HepG2 (cell line): Measurements from ENCODE around the gene DMRTA2. TPM values are rescaled to one million over a fixed set of nuclear protein-coding genes. Genes with fewer than 3 reads are reported as not detected.

Experiments
- ATAC-seq: fragments of 200-7000 bp; cut with Tn5 transposase; 3 replicates; pipeline ENCODE4 v1.9.1; 2020; ENCODE audit warnings: mild to moderate bottlenecking, moderate library complexity
- BruUV-seq: library from RNA; stranded (reverse); fragments of 400-500 nt; replicated peaks from 2 replicates; lab custom pipeline; 2021; lab: Mats Ljungman, UMichigan
- CTCF ChIA-PET: fragments of 300-600 bp; formaldehyde crosslinking; extraction: SDS; loops from one replicate; lab custom pipeline; 2021; ENCODE audit warnings: low total read pairs, inconsistent platforms, low intra/inter-chr PET ratio; lab: Yijun Ruan, JAX
- POLR2A ChIA-PET: fragments of 350-600 bp; sonication (Branson Sonifier 250); formaldehyde crosslinking; loops from one replicate; lab custom pipeline; 2020; ENCODE audit warnings: antibody characterized with exemption, inconsistent platforms; lab: Yijun Ruan, JAX
- DNase-seq: peaks from one replicate; pipeline ENCODE4 v3.0.0-alpha.2; 2015; ENCODE audit warnings: low spot score
- FAIRE-seq: peaks from 3 replicates; lab custom pipeline; 2011; peaks lifted over from hg19 to GRCh38; lab: Jason Lieb, UNC
- H2AFZ ChIP-seq: one replicate; pipeline ENCODE4 v1.6.1; 2011; ENCODE audit warnings: low read length, inconsistent platforms
- H3K27ac ChIP-seq: fragments of 300-600 bp; 3 replicates; pipeline ENCODE4 v1.8.0; 2011; ENCODE audit warnings: mixed run types, mild to moderate bottlenecking, mixed read lengths, low read length, inconsistent platforms; ENCODE audit not compliant: insufficient read depth; ENCODE audit errors: extremely low read length
- H3K27me3 ChIP-seq, 2 experiments: fragments of 200-600 bp in 1 of 2; 2 replicates in 1 of 2; 3 replicates in 1 of 2; pipeline versions ENCODE4 v1.6.0 to v1.8.0; 2011; ENCODE audit warnings: low read length in 2 of 2, mild to moderate bottlenecking in 2 of 2, moderate library complexity in 2 of 2, inconsistent platforms in 1 of 2; ENCODE audit not compliant: insufficient read depth in 2 of 2, control insufficient read depth in 1 of 2
- H3K36me3 ChIP-seq, 2 experiments: fragments of 200-600 bp in 1 of 2; replicated peaks in 1 of 2; 2 replicates in 1 of 2; 3 replicates in 1 of 2; pipeline versions ENCODE4 v1.5.1 to v1.8.0; 2011; ENCODE audit warnings: low read length in 2 of 2, inconsistent platforms in 1 of 2; ENCODE audit not compliant: insufficient read depth in 2 of 2, control insufficient read depth in 1 of 2
- H3K4me1 ChIP-seq: 2 replicates; pipeline ENCODE4 v1.5.1; 2012; ENCODE audit warnings: low read length, inconsistent platforms; ENCODE audit not compliant: insufficient read depth
- H3K4me2 ChIP-seq: 2 replicates; pipeline ENCODE4 v1.6.0; 2011; ENCODE audit warnings: low read depth, low read length, inconsistent platforms
- H3K4me3 ChIP-seq, 3 experiments: fragments of 200-600 bp in 1 of 3; sonication (generic), shearing (Covaris generic) in 1 of 3; replicated peaks in 1 of 3; 2 replicates each; pipeline ENCODE4 v1.5.1; 2011 to 2016; ENCODE audit warnings: low read length in 3 of 3, inconsistent platforms in 2 of 3, low read depth in 2 of 3, mild to moderate bottlenecking in 2 of 3, control low read depth in 1 of 3, mixed read lengths in 1 of 3; ENCODE audit not compliant: insufficient read depth in 1 of 3
- H3K79me2 ChIP-seq: one replicate; pipeline ENCODE4 v1.6.1; 2011; ENCODE audit warnings: low read length, inconsistent platforms; ENCODE audit not compliant: insufficient read depth
- H3K9ac ChIP-seq: 2 replicates; pipeline ENCODE4 v1.6.0; 2011; ENCODE audit warnings: mild to moderate bottlenecking, low read depth, low read length, inconsistent platforms; ENCODE audit not compliant: insufficient read depth
- H3K9me3 ChIP-seq: 2 replicates; pipeline ENCODE4 v1.5.1; 2012; ENCODE audit warnings: mild to moderate bottlenecking, low read length
- H4K20me1 ChIP-seq: 2 replicates; pipeline ENCODE4 v1.6.0; 2011; ENCODE audit warnings: inconsistent platforms, mild to moderate bottlenecking, low read length, moderate library complexity; ENCODE audit not compliant: insufficient read depth
- DZIP1 ChIP-seq: sonication (generic); formaldehyde crosslinking; IDR thresholded peaks from 2 replicates; pipeline ENCODE4 v1.5.0; 2020; ENCODE audit warnings: mild to moderate bottlenecking, missing genetic modification reagents
- GFI1 ChIP-seq: sonication (generic); formaldehyde crosslinking; IDR thresholded peaks from 2 replicates; pipeline ENCODE4 v1.5.0; 2020; ENCODE audit warnings: missing genetic modification reagents, mild to moderate bottlenecking, borderline replicate concordance
- NFATC3 ChIP-seq: sonication (generic); formaldehyde crosslinking; IDR thresholded peaks from 2 replicates; pipeline ENCODE4 v1.5.1; 2020; ENCODE audit warnings: mild to moderate bottlenecking, missing genetic modification reagents
- PAWR ChIP-seq: sonication (generic); formaldehyde crosslinking; IDR thresholded peaks from 2 replicates; pipeline ENCODE4 v1.4.0; 2020; ENCODE audit warnings: missing genetic modification reagents, mild to moderate bottlenecking, borderline replicate concordance
- XBP1 ChIP-seq: sonication (generic); formaldehyde crosslinking; IDR thresholded peaks from 2 replicates; pipeline ENCODE4 v1.5.0; 2020; ENCODE audit warnings: missing genetic modification reagents
- ZBTB25 ChIP-seq: IDR thresholded peaks from 2 replicates; pipeline ENCODE4 v1.6.1; 2018; ENCODE audit warnings: missing genetic modification reagents
- ZNF20 ChIP-seq: sonication (generic); formaldehyde crosslinking; IDR thresholded peaks from 2 replicates; pipeline ENCODE4 v1.4.0; 2020; ENCODE audit warnings: mild to moderate bottlenecking, moderate library complexity, missing genetic modification reagents
- ZNF574 ChIP-seq: sonication (generic); formaldehyde crosslinking; IDR thresholded peaks from 2 replicates; pipeline ENCODE4 v1.4.0; 2020; ENCODE audit warnings: missing genetic modification reagents
- ZNF75D ChIP-seq: sonication (generic); formaldehyde crosslinking; IDR thresholded peaks from 2 replicates; pipeline ENCODE4 v1.8.1; 2023; ENCODE audit warnings: missing genetic modification reagents, mild to moderate bottlenecking, borderline replicate concordance
- WGBS: methylation state at CpG from one replicate; pipeline ENCODE4 v1.1.6; 2017; ENCODE audit warnings: low lambda C conversion rate; 5-methylcytosine and 5-hydroxymethylcytosine counted together
- in situ Hi-C: cut with HindIII; loops from 2 replicates; pipeline ENCODE4 v1.10.0; 2017; ENCODE audit warnings: low pct_unique_long_range_greater_than_20kb; ENCODE audit not compliant: extremely low pct_ligation_motif_present
- intact Hi-C: fragments of 100-400 bp; cut with micrococcal nuclease; formaldehyde crosslinking; loops from one replicate; pipeline ENCODE4 v1.10.0; 2022; ENCODE audit not compliant: unreplicated experiment
- polyA plus RNA-seq, 8 experiments: library from polyadenylated mRNA; depleted of rRNA in 3 of 8; stranded (reverse) in 7 of 8; unstranded in 1 of 8; fragments of >200 nt; fragmentation: Illumina TruSeq in 4 of 8; extraction: Trizol in 4 of 8; gene quantifications; 2 replicates each; pipeline versions ENCODE4 v1.2.1 to v1.2.3, GENCODE V29; 2011 to 2016; ENCODE audit warnings: low read depth in 4 of 8, missing spikeins in 1 of 8, mixed read lengths in 1 of 8; ENCODE audit not compliant: insufficient read depth in 1 of 8
- total RNA-seq, 5 experiments: library from RNA; depleted of rRNA; stranded (reverse); fragments of >200 nt; fragmentation: Illumina TruSeq; extraction: Trizol; gene quantifications; 2 replicates each; pipeline ENCODE4 v1.2.3, GENCODE V29; 2016; ENCODE audit warnings: low read depth in 1 of 5

The DMRTA2 gene
- total and polyA plus RNA-seq, 2 of the 13 experiments (the other 11 are each of a cell fraction or from before 2014, with no cell fraction given), result not detected

DNA sequence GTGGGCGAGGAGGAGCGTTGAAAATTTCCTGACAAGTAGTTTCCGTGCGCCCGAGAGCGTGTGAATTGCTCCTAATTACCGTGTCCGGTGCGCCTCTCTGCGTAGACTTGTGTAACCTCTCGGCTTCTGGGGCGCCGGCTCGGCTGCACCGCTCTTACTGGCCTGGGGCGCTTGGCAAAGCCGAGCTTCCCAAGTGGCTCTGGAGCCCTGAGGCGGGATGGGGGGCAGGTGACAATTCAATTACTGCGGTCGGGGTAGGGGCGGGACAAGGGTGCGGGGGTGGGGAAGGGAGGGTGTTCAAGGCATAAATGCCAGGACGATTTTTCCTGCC lies 392 bp upstream of the DMRTA2 start:
- no peak overlapping the region for H2AFZ ChIP-seq
- no peak for DNase-seq
- intact Hi-C loops (no loop called here), in situ Hi-C loops (no loop called here)
- no peak overlapping the region for H3K9ac ChIP-seq
- TF ChIP-seq PAWR (CRISPR knock-in tag), result no peak
- TF ChIP-seq XBP1 (CRISPR knock-in tag), result no peak
- TF ChIP-seq NFATC3 (CRISPR knock-in tag), result no peak
- TF ChIP-seq ZNF574 (CRISPR knock-in tag), result no peak
- TF ChIP-seq ZNF20 (CRISPR knock-in tag), result no peak
- no peak for TF ChIP-seq GFI1
- TF ChIP-seq ZNF75D, result no peak
- TF ChIP-seq ZBTB25, result no peak
- TF ChIP-seq DZIP1 (CRISPR knock-in tag), result no peak
- H3K4me3 ChIP-seq, result no peak overlapping the region
- 71% methylated on average over 23 of the region's 23 CpGs for WGBS
- BruUV-seq, result no TSS peak
- H3K4me2 ChIP-seq, result no peak overlapping the region
- H3K79me2 ChIP-seq, result no peaks in the 10 kb centered on the region
- no peak overlapping the region for H3K27ac ChIP-seq
- peaks cover 18% of the 10 kb centered on the region for H3K4me1 ChIP-seq
- POLR2A ChIA-PET, result no interaction called here
- no peaks in the 10 kb centered on the region for H3K36me3 ChIP-seq
- H3K9me3 ChIP-seq, result no peaks in the 10 kb centered on the region
- H4K20me1 ChIP-seq, result no peaks in the 10 kb centered on the region
- ATAC-seq, result no peak
- FAIRE-seq, result no peak
- H3K27me3 ChIP-seq, result peaks cover 16 to 79% of the 10 kb centered on the region in 2 experiments
- CTCF ChIA-PET, result no interaction called here
